ENCODE measurements around the gene BTBD8. TPM values are rescaled to one million over a fixed set of nuclear protein-coding genes. Genes with fewer than 3 reads are reported as not detected.
A peak's percentile ranks its signal among the peaks of the same experiment; 100 is the strongest.

BTBD8 gene
- total and polyA plus RNA-seq, 9 of the 15 experiments (the other 6 are each of a cell fraction or from before 2014, with no cell fraction given), result 0.46 to 2.3 (median 1.2) TPM

GRCh38 chr1:92117526-92117925 lies 37.4 kb downstream of the BTBD8 start:
- Histone ChIP-seq H3K79me2 (ENCODE audit: control insufficient read depth, insufficient read depth, low read length) (no peaks in the 10 kb centered on the region), H3K27me3 (ENCODE audit: control insufficient read depth in 2 of 2, insufficient read depth in 2 of 2, low read length in 2 of 2) (no peaks in the 10 kb centered on the region), H4K20me1 (replicated peaks; ENCODE audit: control insufficient read depth, insufficient read depth, low read length) (no peaks in the 10 kb centered on the region), H3K36me3 (ENCODE audit: control insufficient read depth, insufficient read depth, low read length) (no peaks in the 10 kb centered on the region), H2AFZ (ENCODE audit: low read depth, low read length) (no peak overlapping the region), H3K9me1 (ENCODE audit: control insufficient read depth, insufficient read depth, low read length) (no peaks in the 10 kb centered on the region), H3K27ac (ENCODE audit: extremely low read depth, low read depth, low read length) (no peak overlapping the region), H3K9ac (ENCODE audit: insufficient read depth in 1 of 2, low read depth in 2 of 2, low read length in 2 of 2) (no peak overlapping the region), H3K4me2 (ENCODE audit: insufficient read depth, low read length) (no peak overlapping the region), H3K9me3 (replicated peaks; ENCODE audit: control insufficient read depth, insufficient read depth, low read depth, low read length) (no peaks in the 10 kb centered on the region), H3K4me1 (replicated peaks in 1 of 2; ENCODE audit: control insufficient read depth in 2 of 2, insufficient read depth in 2 of 2, low read length in 2 of 2) (no peaks in the 10 kb centered on the region), H3K4me3 (no peak overlapping the region)
- ChIA-PET CTCF (ENCODE audit: low intra/inter-chr PET ratio) (no interaction called here), POLR2A (interaction anchor here (0.7 to 2.0 kb wide), 2 partner anchors 9 to 16 kb away, joined by 3 to 4 read pairs; no protein-coding TSS in a partner anchor)
- 6% methylated on average over 2 of the region's 2 CpGs for WGBS (ENCODE audit: insufficient coverage, low coverage, missing lambda C conversion rate)
- in situ Hi-C loops (cut with MboI), result no loop called here
- TF ChIP-seq MAFG (tag; conservative IDR thresholded peaks at IDR 0.05), result peak; percentile 86
- no peak for TF ChIP-seq BRF2 (IDR thresholded peaks at IDR 0.05; ENCODE audit: borderline replicate concordance, insufficient read depth, insufficient read length)
- peak; percentile 94 for TF ChIP-seq MAFK (IDR thresholded peaks at IDR 0.05; ENCODE audit: low read length)
- peak; percentile 93 for TF ChIP-seq ZNF316 (IDR thresholded peaks at IDR 0.05)
- TF ChIP-seq MAFF (IDR thresholded peaks at IDR 0.05; ENCODE audit: low read length), result peak; percentile 92
- TF ChIP-seq C11orf30 (IDR thresholded peaks at IDR 0.05; ENCODE audit: low read depth), result peak; percentile 88
- no peak for TF ChIP-seq ZBTB11 (CRISPR knock-in tag; IDR thresholded peaks at IDR 0.05)
- TF ChIP-seq PHTF2 (CRISPR knock-in tag; IDR thresholded peaks at IDR 0.05), result no peak
- ATAC-seq, result no peak
- BruUV-seq (replicated peaks), result no TSS peak
- FAIRE-seq, result no peak
- no peak for DNase-seq (ENCODE audit: extremely low read depth in 1 of 4, low spot score in 3 of 4)
- intact Hi-C loops (cut with micrococcal nuclease), result no loop called here

Measured in K562 (cell line).